HepG2 (cell line): ENCODE data around the gene SLC18A2. TPM values are rescaled to one million over a fixed set of nuclear protein-coding genes. Genes with fewer than 3 reads are reported as not detected.
A peak's percentile ranks its signal among the peaks of the same experiment; 100 is the strongest.

ENCODE experiments used
- ATAC-seq: fragments of 200-7000 bp; cut with Tn5 transposase; 3 replicates; pipeline ENCODE4 v1.9.1; 2020; ENCODE audit warnings: mild to moderate bottlenecking, moderate library complexity
- BruUV-seq: library from RNA; stranded (reverse); fragments of 400-500 nt; replicated peaks from 2 replicates; lab custom pipeline; 2021; lab: Mats Ljungman, UMichigan
- CTCF ChIA-PET: fragments of 300-600 bp; formaldehyde crosslinking; extraction: SDS; loops from one replicate; lab custom pipeline; 2021; ENCODE audit warnings: low total read pairs, inconsistent platforms, low intra/inter-chr PET ratio; lab: Yijun Ruan, JAX
- POLR2A ChIA-PET: fragments of 350-600 bp; sonication (Branson Sonifier 250); formaldehyde crosslinking; loops from one replicate; lab custom pipeline; 2020; ENCODE audit warnings: antibody characterized with exemption, inconsistent platforms; lab: Yijun Ruan, JAX
- DNase-seq: peaks from one replicate; pipeline ENCODE4 v3.0.0-alpha.2; 2015; ENCODE audit warnings: low spot score
- FAIRE-seq: peaks from 3 replicates; lab custom pipeline; 2011; peaks lifted over from hg19 to GRCh38; lab: Jason Lieb, UNC
- H2AFZ ChIP-seq: one replicate; pipeline ENCODE4 v1.6.1; 2011; ENCODE audit warnings: low read length, inconsistent platforms
- H3K27ac ChIP-seq: fragments of 300-600 bp; 3 replicates; pipeline ENCODE4 v1.8.0; 2011; ENCODE audit warnings: mixed run types, mild to moderate bottlenecking, mixed read lengths, low read length, inconsistent platforms; ENCODE audit not compliant: insufficient read depth; ENCODE audit errors: extremely low read length
- H3K27me3 ChIP-seq, 2 experiments: fragments of 200-600 bp in 1 of 2; 2 replicates in 1 of 2; 3 replicates in 1 of 2; pipeline versions ENCODE4 v1.6.0 to v1.8.0; 2011; ENCODE audit warnings: low read length in 2 of 2, mild to moderate bottlenecking in 2 of 2, moderate library complexity in 2 of 2, inconsistent platforms in 1 of 2; ENCODE audit not compliant: insufficient read depth in 2 of 2, control insufficient read depth in 1 of 2
- H3K36me3 ChIP-seq, 2 experiments: fragments of 200-600 bp in 1 of 2; replicated peaks in 1 of 2; 2 replicates in 1 of 2; 3 replicates in 1 of 2; pipeline versions ENCODE4 v1.5.1 to v1.8.0; 2011; ENCODE audit warnings: low read length in 2 of 2, inconsistent platforms in 1 of 2; ENCODE audit not compliant: insufficient read depth in 2 of 2, control insufficient read depth in 1 of 2
- H3K4me1 ChIP-seq: 2 replicates; pipeline ENCODE4 v1.5.1; 2012; ENCODE audit warnings: low read length, inconsistent platforms; ENCODE audit not compliant: insufficient read depth
- H3K4me2 ChIP-seq: 2 replicates; pipeline ENCODE4 v1.6.0; 2011; ENCODE audit warnings: low read depth, low read length, inconsistent platforms
- H3K4me3 ChIP-seq, 3 experiments: fragments of 200-600 bp in 1 of 3; sonication (generic), shearing (Covaris generic) in 1 of 3; replicated peaks in 1 of 3; 2 replicates each; pipeline ENCODE4 v1.5.1; 2011 to 2016; ENCODE audit warnings: low read length in 3 of 3, inconsistent platforms in 2 of 3, low read depth in 2 of 3, mild to moderate bottlenecking in 2 of 3, control low read depth in 1 of 3, mixed read lengths in 1 of 3; ENCODE audit not compliant: insufficient read depth in 1 of 3
- H3K79me2 ChIP-seq: one replicate; pipeline ENCODE4 v1.6.1; 2011; ENCODE audit warnings: low read length, inconsistent platforms; ENCODE audit not compliant: insufficient read depth
- H3K9ac ChIP-seq: 2 replicates; pipeline ENCODE4 v1.6.0; 2011; ENCODE audit warnings: mild to moderate bottlenecking, low read depth, low read length, inconsistent platforms; ENCODE audit not compliant: insufficient read depth
- H3K9me3 ChIP-seq: 2 replicates; pipeline ENCODE4 v1.5.1; 2012; ENCODE audit warnings: mild to moderate bottlenecking, low read length
- H4K20me1 ChIP-seq: 2 replicates; pipeline ENCODE4 v1.6.0; 2011; ENCODE audit warnings: inconsistent platforms, mild to moderate bottlenecking, low read length, moderate library complexity; ENCODE audit not compliant: insufficient read depth
- ELK4 ChIP-seq: sonication (generic); formaldehyde crosslinking; IDR thresholded peaks from 2 replicates; pipeline ENCODE4 v1.9.0; 2021; ENCODE audit warnings: missing genetic modification reagents, borderline replicate concordance
- KAT2B ChIP-seq: fragments of 150-350 bp; IDR thresholded peaks from 2 replicates; pipeline ENCODE4 v1.6.1; 2014; ENCODE audit warnings: low read depth, low read length, borderline replicate concordance
- POLR2A ChIP-seq, 2 experiments: IDR thresholded peaks; 2 replicates each; pipeline ENCODE4 v1.6.1; 2011; ENCODE audit warnings: low read depth in 2 of 2, low read length in 2 of 2, mild to moderate bottlenecking in 1 of 2, moderate library complexity in 1 of 2; ENCODE audit not compliant: insufficient read depth in 1 of 2
- PRDM4 ChIP-seq: sonication (generic); formaldehyde crosslinking; IDR thresholded peaks from 2 replicates; pipeline ENCODE4 v1.9.0; 2021; ENCODE audit warnings: missing genetic modification reagents, borderline replicate concordance
- RBM22 ChIP-seq: fragments of 200-400 bp; formaldehyde crosslinking; optimal IDR thresholded peaks from 2 replicates; pipeline ENCODE3; 2017; ENCODE audit warnings: mild to moderate bottlenecking, low read length, moderate library complexity
- RFX3 ChIP-seq: IDR thresholded peaks from 2 replicates; pipeline ENCODE4 v1.6.1; 2016; ENCODE audit warnings: missing biosample characterization, missing genetic modification reagents
- SMARCE1 ChIP-seq: fragments of 450-650 bp; IDR thresholded peaks from 2 replicates; pipeline ENCODE4 v1.6.1; 2017; ENCODE audit warnings: borderline replicate concordance
- TBP ChIP-seq: sonication (generic); formaldehyde crosslinking; IDR thresholded peaks from 2 replicates; pipeline ENCODE4 v1.5.0; 2020; ENCODE audit warnings: missing genetic modification reagents
- THYN1 ChIP-seq: sonication (generic); formaldehyde crosslinking; IDR thresholded peaks from 2 replicates; pipeline ENCODE4 v1.8.1; 2023; ENCODE audit warnings: low read depth, mild to moderate bottlenecking, moderate library complexity, missing genetic modification reagents, borderline replicate concordance
- ZNF34 ChIP-seq: sonication (generic); formaldehyde crosslinking; IDR thresholded peaks from 2 replicates; pipeline ENCODE4 v1.4.0; 2020; ENCODE audit warnings: mild to moderate bottlenecking, missing genetic modification reagents, borderline replicate concordance
- ZNF607 ChIP-seq: sonication (generic); formaldehyde crosslinking; IDR thresholded peaks from 2 replicates; pipeline ENCODE4 v1.5.1; 2020; ENCODE audit warnings: missing genetic modification reagents, mild to moderate bottlenecking, borderline replicate concordance
- ZNF879 ChIP-seq: sonication (generic); formaldehyde crosslinking; IDR thresholded peaks from 2 replicates; pipeline ENCODE4 v1.8.1; 2023; ENCODE audit warnings: missing genetic modification reagents
- WGBS: methylation state at CpG from one replicate; pipeline ENCODE4 v1.1.6; 2017; ENCODE audit warnings: low lambda C conversion rate; 5-methylcytosine and 5-hydroxymethylcytosine counted together
- in situ Hi-C: cut with HindIII; loops from 2 replicates; pipeline ENCODE4 v1.10.0; 2017; ENCODE audit warnings: low pct_unique_long_range_greater_than_20kb; ENCODE audit not compliant: extremely low pct_ligation_motif_present
- intact Hi-C: fragments of 100-400 bp; cut with micrococcal nuclease; formaldehyde crosslinking; loops from one replicate; pipeline ENCODE4 v1.10.0; 2022; ENCODE audit not compliant: unreplicated experiment
- polyA plus RNA-seq, 8 experiments: library from polyadenylated mRNA; depleted of rRNA in 3 of 8; stranded (reverse) in 7 of 8; unstranded in 1 of 8; fragments of >200 nt; fragmentation: Illumina TruSeq in 4 of 8; extraction: Trizol in 4 of 8; gene quantifications; 2 replicates each; pipeline versions ENCODE4 v1.2.1 to v1.2.3, GENCODE V29; 2011 to 2016; ENCODE audit warnings: low read depth in 4 of 8, missing spikeins in 1 of 8, mixed read lengths in 1 of 8; ENCODE audit not compliant: insufficient read depth in 1 of 8
- total RNA-seq, 5 experiments: library from RNA; depleted of rRNA; stranded (reverse); fragments of >200 nt; fragmentation: Illumina TruSeq; extraction: Trizol; gene quantifications; 2 replicates each; pipeline ENCODE4 v1.2.3, GENCODE V29; 2016; ENCODE audit warnings: low read depth in 1 of 5

SLC18A2 gene
- total and polyA plus RNA-seq, 2 of the 13 experiments (the other 11 are each of a cell fraction or from before 2014, with no cell fraction given): not detected

- no TSS peak for BruUV-seq
- Histone ChIP-seq H4K20me1 (no peaks in the 10 kb centered on the region), H3K9ac (no peak overlapping the region), H3K79me2 (no peaks in the 10 kb centered on the region), H3K27ac (no peak overlapping the region), H2AFZ (no peak overlapping the region), H3K36me3 (no peaks in the 10 kb centered on the region), H3K27me3 (no peaks in the 10 kb centered on the region), H3K4me1 (no peaks in the 10 kb centered on the region), H3K4me3 (no peak overlapping the region), H3K9me3 (no peaks in the 10 kb centered on the region), H3K4me2 (no peak overlapping the region)
- DNase-seq (no peak), ATAC-seq (peak; percentile 13; the same call in 1 of the 3 replicates)
- ChIA-PET POLR2A (no interaction called here), CTCF (no interaction called here)
- in situ Hi-C loops (no loop called here), intact Hi-C loops (no loop called here)
- 94% methylated on average over 3 of the region's 5 CpGs for WGBS
- TF ChIP-seq ZNF879 (CRISPR knock-in tag): no peak
- TF ChIP-seq PRDM4 (CRISPR knock-in tag): no peak
- TF ChIP-seq POLR2A (IDR thresholded peaks at IDR 0.05; ENCODE audit: insufficient read depth in 1 of 2, low read depth in 2 of 2, low read length in 2 of 2): peak in 1 of 2 experiments; percentile 16; a peak in 1 of 4 replicates
- TF ChIP-seq RFX3 (CRISPR knock-in tag): no peak
- TF ChIP-seq THYN1 (CRISPR knock-in tag): no peak
- TF ChIP-seq RBM22: peak; percentile 76
- no peak for TF ChIP-seq SMARCE1
- no peak for TF ChIP-seq ELK4 (CRISPR knock-in tag)
- no peak for TF ChIP-seq TBP (CRISPR knock-in tag)
- no peak for TF ChIP-seq ZNF34 (CRISPR knock-in tag)
- TF ChIP-seq KAT2B: no peak
- TF ChIP-seq ZNF607 (CRISPR knock-in tag): no peak
- TF ChIP-seq, all 625 proteins: peak for 2
- FAIRE-seq: no peak
These were observed 33.6 kb downstream of the SLC18A2 start for GRCh38 chr10:117274509-117274908.
